GM12874 (cell line): ENCODE measurements around the gene GRAMD4.

Experiments used
- CTCF ChIP-seq: IDR thresholded peaks from 2 replicates; pipeline ENCODE4 v1.5.1; 2011; ENCODE audit warnings: low read depth, mild to moderate bottlenecking, control low read depth, low read length, moderate library complexity; ENCODE audit not compliant: insufficient read depth

The GRAMD4 gene

GRCh38 chr22:46721501-46722085, 101.4 kb downstream of the GRAMD4 start:
- no peak for TF ChIP-seq CTCF

- TF ChIP-seq CTCF = no peak
These were observed 103.7 kb downstream of the GRAMD4 start for GRCh38 chr22:46723882-46724281.

GRCh38 chr22:46725096-46725495, 104.9 kb downstream of the GRAMD4 start:
- no peak for TF ChIP-seq CTCF

GRCh38 chr22:46726066-46726985, 106.1 kb downstream of the GRAMD4 start:
- TF ChIP-seq CTCF = no peak

- TF ChIP-seq CTCF = no peak
These were observed 106.8 kb downstream of the GRAMD4 start for GRCh38 chr22:46726986-46727317.

DNA sequence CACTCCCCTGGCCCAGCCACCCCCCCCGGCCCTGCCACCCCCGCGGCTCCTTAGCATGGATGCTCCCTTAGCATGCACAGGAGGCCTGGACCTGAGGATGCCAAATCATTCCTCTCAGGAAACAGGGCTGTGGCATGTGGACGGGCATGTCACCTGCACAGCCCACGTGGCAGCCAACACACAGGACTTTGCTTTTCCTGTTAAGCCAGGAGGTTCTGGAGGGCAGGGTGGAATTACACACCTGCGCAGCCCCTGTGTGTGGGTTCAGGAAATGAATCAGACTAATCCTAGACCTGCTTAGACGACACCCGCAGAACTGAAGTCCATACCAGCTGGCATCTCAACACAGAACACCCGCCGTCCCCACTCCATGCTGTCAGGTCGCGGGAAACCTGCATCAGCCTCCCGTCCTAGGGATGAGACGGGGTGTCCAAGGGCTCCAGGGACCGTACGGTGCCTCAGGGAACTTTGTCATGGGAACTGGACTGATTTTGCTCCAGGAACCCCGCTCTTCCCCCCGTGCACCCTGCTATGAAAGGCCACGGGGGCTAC, 107.7 kb downstream of the GRAMD4 start:
- no peak for TF ChIP-seq CTCF

DNA sequence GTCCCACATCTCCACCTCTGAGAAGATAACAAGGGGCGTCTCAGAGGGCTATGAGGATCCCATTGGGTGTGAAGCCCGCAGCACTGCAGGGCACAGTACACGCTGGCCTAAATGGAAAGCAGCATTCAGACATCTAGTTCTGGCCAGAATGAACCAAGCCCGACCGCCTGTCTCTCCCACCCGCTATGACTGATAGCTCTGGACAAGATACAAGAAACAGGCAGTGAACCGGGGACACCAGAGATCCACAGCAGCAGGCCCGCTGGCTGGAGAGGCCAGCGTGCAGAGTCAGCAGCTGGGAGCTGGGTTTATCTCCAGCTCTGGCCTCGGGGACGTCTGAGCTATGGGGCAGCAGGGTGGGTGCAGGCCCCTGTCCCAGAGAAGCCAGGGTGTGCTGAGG, 108.3 kb downstream of the GRAMD4 start:
- TF ChIP-seq CTCF = no peak
